ENCODE data around the gene IFIH1.

IFIH1 gene

GRCh38 chr2:162318328-162319180, at the start of gene IFIH1:
TSS of gene IFIH1 (minus strand) at chr2:162318684. CDS start at chr2:162318307, 377 bp downstream.
- in situ Hi-C loops (cut with HindIII; ENCODE audit: low pct_ligation_motif_present, low pct_unique_long_range_greater_than_20kb, low sequenced_read_pairs), result no loop called here
- peak; percentile 98 for DNase-seq

DNA sequence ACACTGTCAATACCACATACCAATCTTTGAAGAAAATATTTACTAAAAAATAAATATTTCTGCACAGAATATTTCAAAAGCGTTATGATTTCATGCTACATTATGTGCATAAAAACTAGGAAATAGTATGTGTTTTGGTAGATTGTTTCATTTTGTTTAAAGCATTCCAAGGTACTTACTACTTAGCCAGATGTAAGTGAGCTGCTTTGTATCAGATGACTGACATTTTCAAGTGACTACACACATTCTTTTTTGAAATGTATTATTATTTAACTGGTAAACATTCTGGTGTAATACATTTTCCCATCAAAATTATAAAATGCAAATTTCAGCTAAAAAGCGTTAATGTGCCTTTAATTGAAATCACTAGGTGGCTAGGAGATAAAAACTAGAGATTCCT, 46.9 kb upstream of the IFIH1 start:
- no peak for DNase-seq

DNA sequence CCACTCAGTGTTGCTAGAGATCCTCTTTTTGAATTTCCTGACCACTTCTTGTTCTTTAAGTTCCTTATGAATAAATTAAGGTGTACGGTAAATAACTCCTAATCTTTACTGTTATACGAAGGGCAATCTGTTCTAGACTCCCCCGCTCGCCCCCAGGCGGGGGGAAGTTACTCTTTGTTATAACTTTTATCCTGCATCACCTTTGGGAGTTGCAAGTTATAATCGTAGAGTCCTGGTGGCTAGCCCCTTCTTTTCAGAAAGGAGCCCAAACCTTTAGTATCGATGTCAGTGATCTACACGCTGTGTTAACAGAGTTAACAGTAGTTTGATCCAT, 26.1 kb upstream of the IFIH1 start:
- in situ Hi-C loops (cut with HindIII; ENCODE audit: low pct_ligation_motif_present, low pct_unique_long_range_greater_than_20kb, low sequenced_read_pairs), result no loop called here
- peak; percentile 43 for DNase-seq

More for the DNA sequence above, 46.9 kb upstream of the IFIH1 start:
- in situ Hi-C loops (cut with HindIII; ENCODE audit: low pct_ligation_motif_present, low pct_unique_long_range_greater_than_20kb, low sequenced_read_pairs), result no loop called here

GRCh38 chr2:162343824-162344616, 25.5 kb upstream of the IFIH1 start, which contains the start of gene GCA:
TSS of gene GCA (plus strand) at chr2:162344132. CDS start at chr2:162344249, 117 bp downstream.
- peak; percentile 99 for DNase-seq
- in situ Hi-C loops (cut with HindIII; ENCODE audit: low pct_ligation_motif_present, low pct_unique_long_range_greater_than_20kb, low sequenced_read_pairs), result no loop called here

DNA sequence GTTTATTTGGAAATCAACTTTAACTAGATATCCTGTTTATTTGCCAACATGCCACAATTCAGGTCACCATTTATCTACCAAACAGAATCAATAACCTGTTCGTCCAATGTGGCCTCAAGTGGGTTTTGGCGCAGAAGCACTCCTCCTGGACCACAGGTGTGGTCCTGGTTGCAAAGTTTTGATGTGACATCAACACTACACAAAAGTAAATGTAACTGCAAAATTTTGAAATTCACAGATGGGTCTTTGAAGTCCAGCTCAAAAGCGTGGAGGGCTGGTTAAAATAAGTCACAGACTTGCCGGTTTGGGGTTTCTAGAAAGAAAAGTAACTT, 25.0 kb upstream of the IFIH1 start:
- DNase-seq, result no peak
- in situ Hi-C loops (cut with HindIII; ENCODE audit: low pct_ligation_motif_present, low pct_unique_long_range_greater_than_20kb, low sequenced_read_pairs), result no loop called here

DNA sequence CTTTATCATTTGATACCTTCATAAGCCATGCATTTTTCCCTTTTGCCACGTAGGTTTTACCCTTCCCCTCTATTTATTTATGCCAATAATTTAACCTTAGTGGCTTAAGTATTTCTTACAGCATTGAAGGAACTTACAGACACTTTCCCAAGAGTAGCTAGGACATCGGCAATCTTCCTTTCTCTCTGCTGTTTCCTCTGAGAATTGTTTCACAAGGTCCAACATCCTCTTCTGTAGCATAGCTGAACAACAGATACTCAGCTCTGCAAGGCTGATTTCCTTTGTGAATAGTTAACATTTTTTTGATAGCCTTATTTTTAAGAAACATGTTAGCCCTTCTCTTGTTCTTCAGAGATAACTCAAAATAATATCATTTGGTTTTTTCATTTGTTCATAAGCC, 24.4 kb upstream of the IFIH1 start:
- in situ Hi-C loops (cut with HindIII; ENCODE audit: low pct_ligation_motif_present, low pct_unique_long_range_greater_than_20kb, low sequenced_read_pairs), result no loop called here
- DNase-seq, result no peak

- in situ Hi-C loops (cut with HindIII; ENCODE audit: low pct_ligation_motif_present, low pct_unique_long_range_greater_than_20kb, low sequenced_read_pairs), result no loop called here
- no peak for DNase-seq
Measured at GRCh38 chr2:162342321-162342720, 23.8 kb upstream of the IFIH1 start.

DNA sequence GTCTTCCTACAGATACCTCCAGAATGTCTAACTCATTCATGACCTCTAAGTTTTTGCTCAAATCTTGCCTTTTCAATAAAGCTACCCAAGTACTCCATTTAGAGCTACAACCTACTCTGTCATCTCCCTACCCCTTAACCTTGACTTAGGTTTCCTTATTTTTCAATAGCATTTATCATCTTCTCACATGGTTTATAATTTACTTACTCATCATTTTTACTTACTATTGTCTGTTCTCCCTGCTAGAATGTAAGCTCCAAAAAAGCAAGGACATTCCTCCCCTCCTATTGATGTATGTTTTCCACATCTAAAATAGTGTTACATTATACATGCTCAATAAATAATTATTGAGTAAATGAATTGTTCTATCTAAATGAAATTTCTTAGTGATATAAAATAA, 22.3 kb upstream of the IFIH1 start:
- DNase-seq, result no peak
- in situ Hi-C loops (cut with HindIII; ENCODE audit: low pct_ligation_motif_present, low pct_unique_long_range_greater_than_20kb, low sequenced_read_pairs), result no loop called here

GRCh38 chr2:162337868-162338267, 19.4 kb upstream of the IFIH1 start:
- DNase-seq, result no peak
- in situ Hi-C loops (cut with HindIII; ENCODE audit: low pct_ligation_motif_present, low pct_unique_long_range_greater_than_20kb, low sequenced_read_pairs), result no loop called here

DNA sequence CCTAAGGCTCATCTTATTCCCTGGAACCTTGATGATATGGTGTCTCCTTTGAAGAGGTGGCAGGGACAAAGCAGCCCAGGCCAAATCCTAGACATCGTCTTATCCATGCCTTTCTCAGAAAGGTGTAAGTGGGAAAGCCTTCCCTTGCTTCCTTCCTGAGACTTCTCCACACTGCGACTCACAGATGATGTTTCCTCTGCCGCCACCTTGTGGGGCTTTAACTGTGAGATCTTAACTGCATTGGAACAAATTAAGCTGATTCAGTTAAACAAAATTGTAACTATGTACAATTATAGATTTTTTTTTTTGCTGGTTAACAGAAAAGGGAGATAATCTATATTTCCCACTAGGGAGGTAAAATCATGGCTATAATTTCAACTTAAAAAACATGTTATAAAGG, 15.5 kb upstream of the IFIH1 start:
- peak; percentile 44 for DNase-seq
- in situ Hi-C loops (cut with HindIII; ENCODE audit: low pct_ligation_motif_present, low pct_unique_long_range_greater_than_20kb, low sequenced_read_pairs), result no loop called here

- no peak for DNase-seq
- in situ Hi-C loops (cut with HindIII; ENCODE audit: low pct_ligation_motif_present, low pct_unique_long_range_greater_than_20kb, low sequenced_read_pairs), result no loop called here
Measured at GRCh38 chr2:162330881-162331280, 12.4 kb upstream of the IFIH1 start.

GRCh38 chr2:162328424-162329157, 10.1 kb upstream of the IFIH1 start:
- no peak for DNase-seq
- in situ Hi-C loops (cut with HindIII; ENCODE audit: low pct_ligation_motif_present, low pct_unique_long_range_greater_than_20kb, low sequenced_read_pairs), result no loop called here

DNA sequence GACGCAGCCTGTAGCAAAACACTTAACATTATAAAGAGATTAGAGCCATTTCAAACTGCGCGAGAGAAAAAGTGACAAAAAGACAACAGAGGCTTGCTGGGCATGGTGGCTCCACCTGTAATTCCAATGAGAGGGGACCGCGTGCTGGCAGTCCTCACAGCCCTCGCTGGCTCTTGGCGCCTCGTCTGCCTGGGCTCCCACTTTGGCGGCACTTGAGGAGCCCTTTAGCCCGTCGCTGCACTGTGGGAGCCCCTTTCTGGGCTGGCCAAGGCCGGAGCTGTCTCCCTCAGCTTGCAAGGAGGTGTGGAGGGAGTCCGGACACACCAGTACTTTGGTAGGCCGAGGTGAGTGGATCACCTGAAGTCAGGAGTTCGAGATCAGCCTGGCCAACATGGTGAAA, 9.3 kb upstream of the IFIH1 start:
- no peak for DNase-seq
- in situ Hi-C loops (cut with HindIII; ENCODE audit: low pct_ligation_motif_present, low pct_unique_long_range_greater_than_20kb, low sequenced_read_pairs), result no loop called here

DNA sequence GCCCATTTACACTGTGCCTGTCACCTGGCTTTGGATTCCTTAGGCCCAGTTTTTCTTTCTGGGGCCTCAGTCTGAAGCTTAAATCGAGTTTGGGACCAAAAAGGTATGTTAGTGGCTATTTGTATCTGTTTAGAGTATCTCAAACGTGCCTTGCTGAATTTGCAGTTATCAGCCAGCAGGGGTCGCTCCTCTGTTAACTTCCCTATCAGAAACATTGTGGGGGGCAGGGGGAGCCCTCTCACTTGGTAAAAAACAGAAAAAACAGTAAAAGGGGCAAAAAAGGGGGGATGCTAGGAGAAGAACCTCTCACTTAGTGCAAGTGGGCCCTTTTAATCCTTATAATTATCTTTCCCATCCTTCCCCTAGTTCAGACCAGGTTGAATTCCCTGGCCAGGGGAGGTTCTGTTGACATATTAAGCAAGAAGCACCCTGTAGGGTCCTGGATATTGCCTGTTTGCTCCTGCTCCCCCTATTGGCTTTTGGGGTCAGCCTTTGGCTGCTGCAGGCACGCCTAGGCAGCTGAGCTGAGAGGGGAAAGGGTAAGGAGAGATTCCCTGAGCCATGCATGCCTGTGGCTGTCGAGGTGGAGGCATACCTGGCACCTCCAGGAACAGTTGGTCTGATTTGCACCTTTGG, 8.8 kb upstream of the IFIH1 start:
- in situ Hi-C loops (cut with HindIII; ENCODE audit: low pct_ligation_motif_present, low pct_unique_long_range_greater_than_20kb, low sequenced_read_pairs), result no loop called here
- no peak for DNase-seq

- DNase-seq, result no peak
- in situ Hi-C loops (cut with HindIII; ENCODE audit: low pct_ligation_motif_present, low pct_unique_long_range_greater_than_20kb, low sequenced_read_pairs), result no loop called here
Measured at GRCh38 chr2:162324953-162325352, 6.5 kb upstream of the IFIH1 start.

DNA sequence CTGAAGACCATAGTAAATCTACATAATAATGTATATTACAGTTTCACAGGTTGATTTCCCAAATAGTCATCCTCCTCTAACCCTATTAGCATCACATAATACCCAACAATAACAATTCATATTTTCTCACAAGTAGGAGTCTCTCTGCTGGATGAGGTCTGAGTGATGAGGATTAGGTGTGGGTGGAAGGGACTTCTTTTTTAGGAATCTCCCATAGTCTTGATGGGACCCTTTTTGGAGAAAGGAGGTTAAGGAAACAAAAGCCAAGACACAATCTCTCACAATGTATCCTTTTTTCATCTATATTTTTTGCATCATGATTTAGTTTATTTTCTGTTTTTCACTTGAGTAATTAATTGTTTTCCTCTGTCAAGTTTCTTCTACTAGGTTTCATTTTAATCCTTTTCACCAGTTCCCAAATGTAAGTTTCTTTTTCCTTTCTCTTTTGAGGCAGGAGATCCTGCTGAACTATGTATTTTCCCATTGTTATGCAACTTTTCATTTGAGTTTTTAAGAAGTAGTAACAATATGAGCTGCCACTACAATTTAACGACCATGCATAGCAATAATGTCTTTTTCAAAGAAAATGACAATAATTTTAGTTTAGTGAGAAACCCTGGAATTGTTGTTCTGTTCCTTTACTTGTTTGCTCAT, 2.5 kb upstream of the IFIH1 start:
- in situ Hi-C loops (cut with HindIII; ENCODE audit: low pct_ligation_motif_present, low pct_unique_long_range_greater_than_20kb, low sequenced_read_pairs), result no loop called here
- DNase-seq, result no peak

DNA sequence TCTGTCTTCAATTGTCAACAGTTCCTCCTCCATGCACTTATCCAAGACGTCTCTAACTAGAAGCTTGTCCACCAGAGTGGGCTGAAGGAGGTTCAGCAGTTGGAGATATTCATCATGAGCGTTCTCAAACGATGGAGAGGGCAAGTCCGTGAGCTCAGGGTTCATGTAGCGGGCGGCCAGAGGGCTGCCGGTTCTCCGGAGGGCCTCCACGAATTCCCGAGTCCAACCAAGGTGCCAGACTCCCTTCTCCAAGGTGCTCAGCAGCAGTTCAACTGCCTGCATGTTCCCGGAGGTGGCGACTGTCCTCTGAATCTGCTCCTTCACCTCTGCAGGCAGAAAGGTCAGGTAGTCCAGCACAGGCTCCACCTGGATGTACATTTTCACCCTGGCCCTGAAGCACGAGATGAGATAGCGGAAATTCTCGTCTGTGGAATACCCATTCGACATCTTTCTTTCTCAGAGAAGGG, 590 bp downstream of the IFIH1 start:
- in situ Hi-C loops (cut with HindIII; ENCODE audit: low pct_ligation_motif_present, low pct_unique_long_range_greater_than_20kb, low sequenced_read_pairs), result no loop called here

DNA sequence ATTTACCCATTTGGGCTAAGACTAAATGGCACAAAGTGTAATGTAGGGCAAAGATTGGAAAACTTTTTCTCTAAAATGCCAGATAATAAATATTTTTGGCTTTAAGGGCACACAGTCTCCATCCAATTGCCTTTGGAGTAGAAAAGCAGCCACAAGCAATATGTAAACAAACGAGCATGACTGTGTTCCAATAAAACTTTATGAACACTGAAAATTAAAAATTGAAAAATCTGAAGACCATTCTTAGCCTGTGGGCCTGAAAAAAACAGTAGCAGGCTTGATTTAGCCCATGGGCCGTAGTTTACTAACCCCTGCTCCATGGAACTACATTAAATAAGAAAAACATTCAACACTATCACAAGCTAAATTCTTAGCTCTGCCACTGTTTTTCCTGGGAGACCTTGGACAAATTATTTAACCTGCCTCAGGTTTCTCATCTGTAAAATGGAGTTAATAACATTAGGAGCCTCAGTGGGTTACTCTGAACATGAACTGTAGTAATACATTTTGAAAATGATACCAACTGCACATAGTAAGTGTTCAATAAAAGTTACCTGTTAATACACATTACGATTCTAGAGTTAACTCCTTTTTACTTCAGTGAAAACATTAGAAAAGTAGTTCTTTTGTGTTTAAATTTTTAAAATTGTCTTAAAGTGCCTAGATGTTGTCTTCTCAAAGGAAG, 1.3 kb downstream of the IFIH1 start:
- DNase-seq, result no peak
- in situ Hi-C loops (cut with HindIII; ENCODE audit: low pct_ligation_motif_present, low pct_unique_long_range_greater_than_20kb, low sequenced_read_pairs), result no loop called here

More for the DNA sequence above, 590 bp downstream of the IFIH1 start:
- DNase-seq, result peak; percentile 61

Data from ACHN (cell line).